ENCODE data around the gene B3GAT1. TPM values are rescaled to one million over a fixed set of nuclear protein-coding genes. Genes with fewer than 3 reads are reported as not detected.

Gene B3GAT1
- total RNA-seq, 4 donors from 2014 or later, result 0.22 to 0.33 TPM; not detected in 2

GRCh38 chr11:134413826-134414731 lies 2.0 kb upstream of the B3GAT1 start:
- no peak for TF ChIP-seq CTCF (IDR thresholded peaks at IDR 0.05; ENCODE audit: low read depth)

GRCh38 chr11:134413043-134413825 lies 1.2 kb upstream of the B3GAT1 start:
- no peak for TF ChIP-seq CTCF (IDR thresholded peaks at IDR 0.05; ENCODE audit: low read depth)

GRCh38 chr11:134410766-134411165 lies 1.3 kb downstream of the B3GAT1 start:
- TF ChIP-seq CTCF (IDR thresholded peaks at IDR 0.05; ENCODE audit: low read depth), result no peak

GRCh38 chr11:134409552-134410429 lies 2.3 kb downstream of the B3GAT1 start:
- TF ChIP-seq CTCF (IDR thresholded peaks at IDR 0.05; ENCODE audit: low read depth), result no peak

- TF ChIP-seq CTCF (IDR thresholded peaks at IDR 0.05; ENCODE audit: low read depth), result no peak
Measured at GRCh38 chr11:134407923-134408322, 4.1 kb downstream of the B3GAT1 start.

- TF ChIP-seq CTCF (IDR thresholded peaks at IDR 0.05; ENCODE audit: low read depth), result no peak
Measured at GRCh38 chr11:134407321-134407828, 4.7 kb downstream of the B3GAT1 start.
